NCI-H2171 treated with DMSO at 0.1 percent for 48 hours (cell line): ENCODE results near the gene NR4A2.
A peak's percentile ranks its signal among the peaks of the same experiment; 100 is the strongest.

Experiments used
- DNase-seq: peaks from one replicate; lab custom pipeline; 2025; lab: John Stamatoyannopoulos, UW

NR4A2 gene

GRCh38 chr2:156332534-156333273, at the start of gene NR4A2:
Gene NR4A2, minus strand, starts transcription at chr2:156332721. Its CDS starts 2,535 bp downstream, at chr2:156330186.
- DNase-seq, result peak; percentile 92

GRCh38 chr2:156380117-156380645, 47.7 kb upstream of the NR4A2 start:
- no peak for DNase-seq

- DNase-seq, result no peak
Measured at GRCh38 chr2:156379714-156380113, 47.2 kb upstream of the NR4A2 start.

- DNase-seq, result no peak
Measured at GRCh38 chr2:156379071-156379470, 46.5 kb upstream of the NR4A2 start.

- DNase-seq, result no peak
Measured at GRCh38 chr2:156366753-156367152, 34.2 kb upstream of the NR4A2 start.

GRCh38 chr2:156363141-156363540, 30.6 kb upstream of the NR4A2 start:
- DNase-seq, result no peak

GRCh38 chr2:156356014-156356754, 23.7 kb upstream of the NR4A2 start:
- no peak for DNase-seq

- no peak for DNase-seq
Measured at GRCh38 chr2:156352911-156353310, 20.4 kb upstream of the NR4A2 start.

GRCh38 chr2:156350374-156351142, 18.0 kb upstream of the NR4A2 start:
- DNase-seq, result no peak

GRCh38 chr2:156349605-156350004, 17.1 kb upstream of the NR4A2 start:
- DNase-seq, result no peak

- no peak for DNase-seq
Measured at GRCh38 chr2:156349161-156349560, 16.6 kb upstream of the NR4A2 start.

- no peak for DNase-seq
Measured at GRCh38 chr2:156347431-156347830, 14.9 kb upstream of the NR4A2 start.

GRCh38 chr2:156346731-156347130, 14.2 kb upstream of the NR4A2 start:
- no peak for DNase-seq

GRCh38 chr2:156345582-156345981, 13.1 kb upstream of the NR4A2 start:
- no peak for DNase-seq

- DNase-seq, result no peak
Measured at GRCh38 chr2:156343940-156344301, 11.4 kb upstream of the NR4A2 start.

GRCh38 chr2:156343096-156343939, 10.8 kb upstream of the NR4A2 start:
- DNase-seq, result peak; percentile 25

- peak; percentile 75 for DNase-seq
Measured at GRCh38 chr2:156342254-156343095, 10.0 kb upstream of the NR4A2 start.

GRCh38 chr2:156341452-156342253, 9.1 kb upstream of the NR4A2 start:
- peak; percentile 88 for DNase-seq

GRCh38 chr2:156340804-156341451, 8.4 kb upstream of the NR4A2 start:
- DNase-seq, result peak; percentile 87
